Effector CD4-positive, alpha-beta T cell (primary cell): ENCODE data around the gene GCSAM.

Experiments
- DNase-seq: peaks from one replicate; pipeline ENCODE4 v3.0.0-alpha.2; 2020

GCSAM gene

DNA sequence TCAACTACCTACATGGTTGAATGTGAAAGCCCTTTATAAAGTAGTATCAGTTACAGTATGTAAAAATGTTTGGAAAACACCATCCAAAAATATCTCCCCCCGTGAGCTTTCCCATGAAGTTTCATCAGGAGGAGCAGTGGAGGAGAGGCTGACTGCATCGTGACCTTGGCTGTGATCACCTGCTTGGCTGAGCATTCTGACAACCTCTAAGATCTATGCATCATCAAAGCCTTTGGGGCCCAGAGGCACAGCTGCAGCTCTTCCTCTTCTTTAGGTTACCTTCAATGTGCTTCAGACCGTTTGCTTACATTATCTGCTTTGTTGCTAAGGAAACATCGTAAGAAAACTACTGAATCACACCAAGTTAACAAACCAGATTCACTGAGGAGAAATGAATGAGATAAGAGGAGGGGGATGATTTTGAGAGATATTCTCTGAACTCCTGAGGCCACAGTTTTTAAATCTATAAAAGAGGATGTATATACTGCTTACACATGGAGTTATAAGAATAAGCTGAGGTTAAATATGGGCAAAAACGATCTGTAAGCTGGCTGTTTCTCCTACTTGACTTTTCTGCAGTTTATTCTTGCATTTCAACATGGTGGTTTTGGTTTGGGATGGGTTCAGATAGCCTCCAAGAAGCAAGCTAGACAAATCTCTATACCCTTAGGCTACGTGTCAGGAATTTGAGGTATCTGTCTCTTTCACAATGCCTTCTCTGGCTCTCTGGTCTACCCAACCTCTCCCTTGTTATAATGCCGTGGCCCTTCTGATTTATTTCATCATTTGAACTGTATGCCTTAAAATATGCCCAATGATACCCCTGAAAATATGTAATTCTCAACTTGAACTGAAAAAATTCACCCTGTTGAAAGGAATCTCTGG, 4.0 kb downstream of the GCSAM start:
- DNase-seq, result peak; percentile 46

DNA sequence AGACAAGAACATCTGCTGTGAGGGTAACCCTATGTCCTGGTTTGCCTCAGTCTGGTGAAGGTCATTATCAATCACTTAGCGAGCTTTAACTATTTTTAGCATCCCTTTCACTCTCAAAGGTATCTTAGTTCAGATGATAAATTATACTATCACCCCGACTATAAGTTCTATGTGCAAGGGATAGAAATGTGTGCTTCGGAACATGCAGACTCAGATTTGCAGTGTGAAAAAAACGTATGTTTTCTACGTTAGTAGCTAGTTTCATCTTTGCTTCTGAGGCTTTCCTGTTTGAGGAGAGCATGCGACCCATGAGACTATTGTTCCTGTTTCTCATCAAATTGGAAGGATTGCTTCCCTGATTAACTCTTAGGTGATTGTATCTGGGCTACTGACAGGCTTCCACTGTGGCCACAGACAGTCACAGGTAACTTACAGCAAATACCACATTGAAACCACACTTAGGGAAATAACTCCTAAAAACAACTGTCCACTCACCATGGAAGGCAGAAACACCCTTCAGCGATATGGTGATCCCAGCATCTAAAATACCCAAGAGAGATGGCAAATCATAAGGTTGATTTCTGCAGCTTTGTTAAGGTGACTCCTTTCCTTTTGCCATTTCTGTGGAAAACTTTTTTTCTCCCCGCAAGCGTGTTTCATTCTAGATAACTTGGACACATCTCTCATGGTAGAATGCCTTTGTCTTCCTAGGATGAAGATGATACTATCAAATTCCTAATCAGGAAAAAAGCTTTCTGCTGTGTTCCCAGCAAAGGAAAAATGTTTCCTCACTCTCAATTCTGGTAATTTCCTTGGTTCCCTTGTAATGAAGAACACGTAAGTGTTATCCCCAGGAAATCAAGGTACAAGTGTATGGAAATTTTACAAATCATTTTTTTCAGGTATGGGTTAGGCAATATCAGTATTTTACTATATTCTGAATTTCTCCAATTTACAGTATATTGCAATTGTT, 5.2 kb downstream of the GCSAM start:
- DNase-seq, result no peak

DNA sequence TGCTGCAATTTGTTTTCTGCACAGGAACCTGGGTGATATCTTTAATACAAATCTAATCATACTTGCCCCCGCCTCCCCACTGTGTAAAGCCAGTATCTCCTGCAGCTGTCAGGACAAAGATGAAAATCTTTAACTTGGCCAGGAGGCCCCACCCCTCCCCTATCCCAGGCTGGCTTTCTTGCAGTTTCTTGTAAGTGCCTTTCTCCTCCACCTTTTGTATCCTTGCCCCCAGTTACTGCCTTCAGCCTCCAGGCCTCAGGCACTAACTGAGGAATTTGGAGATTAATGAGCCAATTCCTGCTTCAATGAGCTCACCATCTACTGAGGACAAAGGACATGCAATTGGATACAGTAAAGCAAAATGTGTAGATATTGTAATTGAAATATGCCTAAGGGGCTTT, 6.5 kb downstream of the GCSAM start:
- no peak for DNase-seq

DNA sequence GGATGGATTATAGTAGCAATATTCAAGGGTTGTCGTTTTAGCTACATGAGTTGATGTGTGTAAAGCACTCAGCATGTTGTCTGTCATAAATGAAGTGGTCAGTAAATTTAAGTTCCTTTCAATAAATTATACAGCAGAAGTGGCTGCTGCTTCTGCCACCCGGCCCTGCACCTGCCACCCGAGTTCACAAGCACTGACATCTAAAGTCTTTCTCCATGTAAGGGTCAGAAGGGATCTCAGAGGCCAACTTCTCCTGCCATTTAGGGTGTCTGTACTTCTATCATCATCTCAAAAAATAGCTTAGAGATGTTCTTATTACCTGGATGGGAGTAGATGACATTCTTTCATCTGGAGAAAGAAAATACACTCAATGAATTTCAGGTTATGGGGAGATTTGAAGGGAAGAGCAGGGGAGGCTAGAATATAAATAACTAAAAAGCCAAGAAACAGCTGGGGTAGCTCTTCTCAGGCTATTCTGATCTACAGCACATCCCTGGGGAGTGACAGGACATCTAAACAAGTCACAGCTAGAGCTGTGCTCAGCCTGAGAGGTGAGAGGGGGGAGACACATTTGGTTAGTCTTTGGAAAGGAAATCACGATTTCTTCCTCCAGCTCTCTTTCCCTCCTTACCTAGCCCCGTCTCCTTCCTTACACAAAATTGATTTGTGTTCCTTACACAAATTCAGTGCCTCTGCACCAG, 8.0 kb downstream of the GCSAM start:
- no peak for DNase-seq

DNA sequence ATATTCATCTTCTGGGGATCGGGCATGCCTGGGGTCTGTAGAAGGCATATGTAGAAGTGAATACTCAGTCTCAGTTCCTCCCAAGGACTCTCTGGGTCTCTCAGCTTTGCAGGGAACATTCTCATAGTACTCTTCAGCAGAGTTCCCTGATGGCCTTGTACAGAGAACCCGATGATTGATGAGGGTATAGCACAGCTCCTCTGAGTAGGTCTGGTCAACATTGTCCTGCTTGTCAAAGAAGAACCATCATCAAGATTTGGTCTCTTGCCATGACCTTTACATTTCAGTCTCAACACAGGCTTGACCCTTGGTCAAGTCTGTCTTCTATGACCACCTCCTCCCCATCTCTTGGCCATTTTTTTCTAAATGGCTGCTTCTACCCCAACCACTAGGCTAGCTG, 9.5 kb downstream of the GCSAM start:
- no peak for DNase-seq

DNA sequence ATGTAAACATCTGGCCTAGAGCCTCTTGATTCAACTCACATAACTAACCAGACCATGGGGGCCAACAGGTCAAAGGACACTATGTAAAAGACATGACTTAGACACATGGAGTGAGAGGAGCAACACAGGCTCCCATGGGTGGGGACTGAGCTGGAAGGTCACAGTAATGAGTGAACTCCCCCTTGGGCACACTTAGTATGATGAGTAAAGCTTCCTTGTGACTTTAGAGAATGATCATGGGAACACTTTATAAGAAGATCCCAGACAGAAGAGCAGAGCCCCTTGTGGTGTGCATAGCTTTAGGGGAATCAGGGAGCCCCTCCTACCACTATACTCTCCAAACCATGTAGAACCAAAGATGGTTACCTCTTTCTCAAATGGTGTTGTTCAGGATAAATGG, 10.2 kb downstream of the GCSAM start:
- no peak for DNase-seq

DNA sequence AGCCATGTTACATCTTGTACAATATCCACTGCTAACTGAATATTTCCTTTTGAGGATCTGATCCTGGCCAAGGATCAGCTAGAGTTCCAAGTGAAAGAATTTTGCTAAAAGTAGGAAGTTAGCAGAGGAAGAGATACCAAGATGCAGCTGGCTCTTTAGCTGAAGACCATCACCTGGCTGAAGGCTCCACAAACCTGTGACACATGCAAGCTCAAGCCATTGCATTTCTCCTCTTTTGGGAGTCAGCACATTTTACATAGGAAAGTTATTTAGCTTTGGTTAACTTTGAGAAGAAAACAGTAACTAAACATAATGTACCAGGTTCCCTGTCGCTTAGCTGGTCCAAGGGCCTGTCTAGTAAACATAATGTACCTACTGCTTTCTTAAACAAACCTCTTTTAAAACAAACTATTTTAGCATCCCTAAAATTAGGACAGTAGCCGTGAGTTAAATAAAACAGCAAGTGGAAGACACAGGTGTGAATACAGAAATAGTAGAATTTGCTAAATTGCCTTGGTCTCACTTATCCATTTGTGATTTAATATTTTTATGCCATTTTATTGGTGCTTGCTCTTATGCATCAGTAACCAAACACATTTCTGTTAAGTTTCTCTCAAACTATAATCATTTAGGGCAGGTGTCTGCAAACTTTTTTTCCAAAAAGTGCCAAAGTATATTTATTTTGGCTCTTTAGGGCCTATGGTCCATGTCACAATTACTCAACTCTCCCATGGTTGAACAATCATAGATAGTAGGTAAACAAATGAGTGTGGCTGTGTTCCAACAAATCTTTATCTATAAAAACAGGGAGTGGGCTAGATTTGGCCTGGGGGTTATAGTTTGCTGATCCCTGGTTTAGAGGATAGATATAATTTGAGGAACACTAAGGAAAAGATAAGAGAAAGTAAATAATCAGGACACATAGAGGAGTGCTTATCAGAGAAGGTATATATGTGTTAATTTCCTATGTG, 11.2 kb downstream of the GCSAM start:
- DNase-seq, result no peak

DNA sequence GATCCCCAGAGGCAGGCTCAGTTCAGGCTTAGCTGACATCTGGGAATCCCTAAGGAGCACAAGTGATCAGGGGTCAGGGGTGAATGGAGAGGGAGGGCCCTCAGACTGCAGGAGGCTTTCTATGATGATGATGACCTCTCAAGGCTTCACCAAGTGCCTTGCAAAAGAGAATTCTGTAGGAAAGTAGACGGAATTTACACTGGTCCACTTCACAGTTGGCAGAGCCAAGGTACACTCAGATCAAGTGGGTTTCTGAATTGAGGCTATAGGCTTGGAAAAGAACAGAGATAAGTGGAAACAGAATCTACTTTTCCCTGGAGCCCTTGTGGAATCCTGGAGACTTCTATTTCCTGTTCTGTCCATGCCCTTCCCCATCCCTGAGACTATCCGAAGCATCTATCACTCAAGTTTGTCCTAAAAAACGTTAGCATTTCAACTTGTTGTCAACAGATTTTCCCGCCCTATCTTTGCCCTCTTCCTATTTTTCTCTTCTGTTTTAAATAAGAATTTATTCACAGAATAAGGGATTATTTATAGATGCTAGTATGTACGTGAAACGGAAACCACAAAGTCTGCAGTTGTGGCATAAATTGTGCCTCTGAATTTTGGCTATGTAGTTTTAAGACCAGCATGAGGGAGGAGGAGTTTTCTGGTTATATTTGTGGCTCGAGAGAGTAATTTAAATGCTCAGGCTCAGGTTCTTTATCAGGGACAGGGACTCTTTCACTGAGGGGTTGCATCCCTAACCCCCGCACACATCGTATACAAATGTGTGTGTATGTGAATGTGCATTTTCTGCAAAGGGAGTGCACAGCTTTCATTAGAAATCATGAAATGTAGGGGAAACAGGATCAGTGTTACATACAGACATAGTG, 12.8 kb downstream of the GCSAM start:
- no peak for DNase-seq

DNA sequence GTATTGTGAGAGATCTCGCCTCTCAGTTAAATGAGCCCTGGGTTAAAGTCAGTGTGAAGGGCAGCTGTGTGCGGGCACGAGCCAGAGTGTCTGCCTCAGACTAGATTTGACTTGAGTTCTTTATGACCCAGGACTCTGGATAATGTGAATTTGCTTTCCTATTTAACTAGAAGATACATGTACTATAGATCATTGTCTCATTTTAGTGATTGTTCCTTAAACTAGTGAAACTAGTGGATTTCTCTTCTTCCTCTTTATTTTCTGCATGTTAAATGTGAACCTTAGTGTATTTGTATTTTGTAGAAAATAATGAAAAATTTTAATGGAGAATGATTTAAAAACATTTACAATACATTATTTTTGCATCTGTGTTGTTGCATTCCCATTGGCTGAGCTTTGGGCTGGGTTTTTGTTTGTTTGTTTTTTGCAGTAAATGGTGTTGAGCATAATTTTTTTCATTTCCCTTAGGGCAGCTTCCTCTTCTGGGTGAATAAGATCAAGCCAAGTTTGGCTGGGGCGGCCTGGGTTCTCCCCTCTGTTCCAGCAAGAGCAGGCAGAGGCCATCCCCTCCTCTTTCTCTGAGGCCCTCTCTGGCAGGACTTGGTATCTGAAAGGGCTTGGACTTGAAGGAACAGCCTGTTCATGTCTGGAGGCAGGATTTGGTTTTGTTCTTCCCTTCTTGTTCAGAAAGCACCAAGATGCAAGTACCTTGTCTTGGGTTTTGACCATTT, 15.0 kb downstream of the GCSAM start:
- no peak for DNase-seq

DNA sequence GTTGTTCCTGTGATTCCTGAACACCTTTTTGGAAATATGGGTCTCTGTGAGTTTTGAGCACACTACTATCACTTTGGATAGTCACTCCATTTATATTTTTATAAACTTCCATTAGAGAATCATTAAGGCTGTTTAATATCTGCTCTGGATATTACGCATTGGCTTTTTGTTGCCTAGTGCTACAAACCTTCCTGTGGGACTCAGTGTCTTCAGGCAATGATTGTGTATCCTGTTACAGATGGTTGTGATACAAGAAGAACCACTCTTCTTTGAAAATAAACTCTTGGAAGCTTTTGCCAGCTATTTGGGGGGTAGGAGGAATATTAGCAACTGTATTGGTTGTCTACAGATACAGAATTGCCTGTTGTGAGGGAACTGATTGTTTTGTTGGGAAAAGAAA, 15.6 kb downstream of the GCSAM start:
- no peak for DNase-seq

DNA sequence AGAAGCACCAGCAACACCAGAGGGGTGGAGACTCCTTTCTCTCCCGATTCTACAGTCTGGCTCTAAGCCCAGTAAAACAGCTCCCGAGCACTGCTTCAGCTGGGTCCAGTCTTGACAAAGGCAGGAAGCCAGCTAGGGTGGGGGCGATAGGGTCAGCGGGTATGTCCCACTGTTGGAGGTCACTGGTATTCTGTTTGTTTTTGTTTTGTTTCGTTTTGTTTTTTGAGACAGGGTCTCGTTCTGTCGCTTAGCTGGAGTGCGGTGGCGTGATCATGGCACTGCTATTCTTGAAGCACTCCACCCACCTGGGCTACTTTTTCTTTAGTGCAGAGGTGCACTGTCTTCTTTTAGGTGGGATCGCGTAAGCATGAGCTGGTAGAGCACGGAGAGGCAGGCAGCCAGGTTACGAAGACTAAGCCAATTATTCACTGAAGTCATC, 16.3 kb downstream of the GCSAM start:
- DNase-seq, result no peak

DNA sequence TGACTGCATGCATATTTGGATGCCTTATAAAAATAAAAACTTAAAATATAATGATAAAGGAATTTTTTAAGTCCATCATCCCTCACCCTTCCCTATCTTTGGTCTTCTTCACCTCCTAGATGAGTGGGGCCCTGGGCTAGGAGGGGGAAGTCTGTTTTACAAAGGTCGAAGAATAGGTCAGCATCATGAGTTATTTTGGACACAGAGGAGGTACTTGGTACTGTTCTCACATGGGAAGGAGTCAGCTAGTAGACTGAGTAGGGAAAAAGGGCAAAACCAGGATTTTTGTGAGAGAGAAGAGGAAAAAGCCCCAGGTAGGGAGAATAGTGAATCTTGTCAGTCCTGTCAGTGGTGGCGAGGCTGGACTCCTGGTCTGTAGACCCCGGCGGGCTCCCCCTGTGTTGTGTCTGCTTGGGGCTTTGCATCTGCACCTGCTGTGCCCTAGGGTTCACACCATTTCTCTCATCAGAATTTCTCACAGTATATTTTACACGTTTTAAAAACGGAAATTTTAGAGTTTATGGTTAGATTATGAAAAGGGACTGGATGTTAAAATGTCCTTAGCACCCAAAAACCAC, 17.2 kb downstream of the GCSAM start:
- DNase-seq, result no peak

DNA sequence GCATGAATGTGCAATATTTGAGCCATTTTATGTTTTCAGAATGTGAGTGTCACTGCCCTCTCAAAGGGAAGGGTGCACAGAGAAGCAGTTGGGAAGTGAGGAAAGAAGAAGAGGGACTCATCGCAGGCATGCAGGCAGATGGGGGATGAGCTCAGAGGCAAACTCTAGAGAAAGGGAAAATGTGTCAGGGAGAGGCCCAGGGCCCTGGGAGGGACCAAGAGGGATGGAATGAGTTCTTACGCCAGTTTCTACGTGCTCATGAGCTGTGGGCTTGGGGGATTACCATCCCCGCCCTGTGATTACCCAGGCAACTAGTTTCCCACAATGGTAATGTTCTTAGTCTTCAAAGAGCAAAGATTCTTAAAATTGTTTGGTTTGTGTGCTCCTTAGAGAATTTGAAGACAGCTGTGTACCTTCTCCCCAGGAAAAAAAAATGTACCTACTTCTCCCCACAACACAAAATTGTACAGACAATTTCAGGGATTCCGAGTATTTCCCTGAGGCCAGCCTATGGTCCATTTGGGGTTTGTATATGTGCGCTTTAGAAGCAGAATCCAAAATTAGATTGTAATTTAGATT, 17.8 kb downstream of the GCSAM start:
- DNase-seq, result no peak

DNA sequence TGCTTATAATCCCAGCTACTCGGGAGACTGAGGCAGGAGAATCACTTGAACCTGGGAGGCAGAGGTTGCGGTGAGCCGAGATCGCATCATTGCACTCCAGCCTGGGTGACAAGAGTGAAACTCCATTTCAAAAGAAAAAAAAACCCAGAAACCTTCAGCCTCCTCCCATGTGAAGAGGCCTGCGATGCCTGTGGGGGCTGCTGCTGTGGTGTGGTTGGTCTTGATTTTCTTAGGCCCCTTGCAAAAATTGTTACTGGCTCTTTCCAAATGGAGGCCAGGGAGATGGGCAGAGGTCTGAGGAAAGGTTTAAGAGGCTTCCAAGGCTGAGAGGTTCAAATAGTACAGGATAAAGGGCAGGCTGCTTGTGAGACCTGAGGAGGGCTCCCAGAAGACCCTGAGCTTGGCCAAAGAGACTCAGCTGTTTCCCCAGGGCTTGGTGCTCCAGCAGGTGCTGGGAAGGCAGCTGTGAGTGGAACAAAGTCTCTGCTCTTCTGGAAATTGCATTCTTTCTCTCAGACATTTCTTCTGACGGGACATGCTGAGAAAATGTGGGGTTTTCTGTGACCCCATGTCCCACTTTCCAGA, 18.4 kb downstream of the GCSAM start:
- no peak for DNase-seq

DNA sequence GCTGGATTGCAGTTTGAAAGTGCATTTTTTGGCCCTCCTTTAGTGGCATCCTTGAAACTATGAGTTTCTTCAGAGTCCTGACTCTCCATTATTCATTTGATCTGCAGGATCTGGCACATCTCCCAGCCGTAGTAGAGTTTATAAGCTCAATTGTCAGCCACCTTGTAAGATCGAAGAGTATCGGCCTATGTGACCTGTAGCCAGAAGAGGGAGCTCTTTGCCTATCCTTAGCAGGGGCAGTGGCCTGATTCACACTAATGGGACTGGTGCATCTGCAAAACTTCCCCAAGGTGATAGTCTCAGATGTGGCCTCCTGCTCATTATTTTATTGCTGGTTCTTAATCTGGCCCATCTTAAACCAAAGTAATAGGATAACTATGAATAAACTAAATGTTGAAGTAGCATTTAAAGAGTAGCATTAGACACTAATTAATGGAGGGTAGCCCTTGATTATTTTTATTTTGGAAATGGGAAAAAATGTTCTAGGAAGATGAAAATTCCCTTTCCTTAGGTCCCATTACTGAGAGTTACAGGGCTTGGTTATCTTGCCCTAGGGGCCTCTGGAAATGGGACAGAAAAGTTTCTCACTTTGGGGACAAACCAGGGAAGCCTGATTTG, 21.2 kb downstream of the GCSAM start:
- peak; percentile 51 for DNase-seq

DNA sequence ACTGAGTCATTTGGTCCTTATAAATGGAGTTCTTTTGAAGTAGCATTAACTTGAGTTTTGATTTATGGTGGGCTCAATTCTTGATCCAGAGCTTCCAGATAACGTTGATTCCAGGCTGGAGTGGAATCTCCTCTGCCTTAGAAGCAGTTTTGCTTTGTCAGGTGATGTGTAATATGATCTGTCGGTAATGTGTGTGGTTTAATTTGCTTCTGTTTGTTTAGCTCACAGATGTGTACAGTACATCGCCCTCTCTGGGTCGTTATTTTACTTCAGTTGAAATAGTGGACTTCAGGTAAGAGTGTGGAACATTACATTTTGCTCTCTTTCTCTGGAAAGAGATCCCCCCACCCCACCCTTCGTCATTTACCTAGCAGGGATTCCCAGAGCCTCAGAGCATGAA, 23.7 kb downstream of the GCSAM start:
- DNase-seq, result no peak

DNA sequence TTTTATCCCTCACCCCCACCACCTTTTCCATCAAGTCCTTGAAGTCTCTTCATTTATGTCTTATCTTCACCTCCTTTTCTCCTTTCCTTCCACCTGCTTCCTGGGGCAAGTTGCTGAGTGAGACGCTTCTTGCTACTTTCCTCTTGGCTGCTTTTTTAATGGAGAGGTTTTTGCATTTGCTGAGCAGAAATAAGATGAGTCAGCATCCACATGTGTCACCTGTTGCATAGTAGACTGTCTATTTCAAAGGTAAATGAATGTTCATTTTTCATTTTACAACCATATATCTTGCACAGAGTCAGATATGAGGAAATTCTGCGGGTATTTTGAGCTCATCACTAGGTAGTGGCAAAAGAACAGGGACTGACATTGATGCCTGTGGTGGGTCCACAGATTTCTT, 28.3 kb downstream of the GCSAM start:
- DNase-seq, result no peak

DNA sequence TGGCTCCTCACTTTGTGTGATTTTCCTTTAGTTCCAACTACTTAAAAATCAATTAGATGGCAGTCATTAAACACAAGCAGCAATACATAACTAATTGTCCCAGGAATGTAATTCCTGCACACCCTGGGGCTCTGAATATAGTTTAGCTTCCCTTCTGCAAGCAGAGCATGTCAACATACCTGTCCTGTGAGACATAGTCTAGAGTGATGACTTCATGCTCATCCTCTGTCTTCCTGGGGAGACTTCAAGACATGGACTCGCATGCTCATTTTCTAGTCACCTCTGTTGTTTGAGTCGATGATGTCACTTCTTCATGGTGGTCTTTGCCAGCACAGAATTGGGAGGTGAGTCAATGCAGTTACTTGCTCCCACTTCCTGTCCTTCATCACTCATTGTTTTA, 31.1 kb downstream of the GCSAM start:
- DNase-seq, result no peak
